Esophagus squamous epithelium (tissue), 5 donors: ENCODE data around the gene KHK. TPM values are rescaled to one million over a fixed set of nuclear protein-coding genes. Genes with fewer than 3 reads are reported as not detected.

Experiments used
- DNase-seq: peaks from one replicate; lab custom pipeline; 2025; lab: John Stamatoyannopoulos, UW
- H3K27ac ChIP-seq, 4 donors: fragments of 200-600 bp; sonication (generic); one replicate each; pipeline ENCODE4 v1.5.1; 2016 to 2019; ENCODE audit warnings: mild to moderate bottlenecking in 1 of 4
- H3K27me3 ChIP-seq, 4 donors: fragments of 200-600 bp; sonication (generic); 1 replicate in 3 of 4; 2 replicates in 1 of 4; pipeline versions ENCODE4 v1.5.1 to v1.6.0; 2017 to 2021; ENCODE audit warnings: antibody characterized with exemption in 1 of 4
- H3K36me3 ChIP-seq, 3 donors: fragments of 200-600 bp; sonication (generic); one replicate each; pipeline ENCODE4 v1.5.1; 2016 to 2019
- H3K4me1 ChIP-seq, 3 donors: fragments of 200-600 bp; sonication (generic); one replicate each; pipeline ENCODE4 v1.5.1; 2017 to 2019
- H3K4me3 ChIP-seq, 4 donors: fragments of 200-600 bp; sonication (generic); 1 replicate in 3 of 4; 2 replicates in 1 of 4; pipeline ENCODE4 v1.5.1; 2016 to 2019; ENCODE audit warnings: mild to moderate bottlenecking in 2 of 4, moderate library complexity in 1 of 4
- H3K9me3 ChIP-seq, 3 donors: fragments of 200-600 bp; sonication (generic); one replicate each; pipeline ENCODE4 v1.5.1; 2016 to 2019
- CTCF ChIP-seq, 6 experiments: fragments of 450-650 bp in 4 of 6; fragments of 200-600 bp in 2 of 6; sonication (generic) in 2 of 6; IDR thresholded peaks; one replicate each; pipeline ENCODE4 v1.5.1; 2016 to 2019; ENCODE audit warnings: antibody characterized with exemption in 6 of 6, mild to moderate bottlenecking in 4 of 6, moderate library complexity in 4 of 6
- POLR2A ChIP-seq, 4 donors: fragments of 450-650 bp; IDR thresholded peaks; one replicate each; pipeline ENCODE4 v1.6.1; 2017; ENCODE audit warnings: antibody characterized with exemption in 4 of 4, mild to moderate bottlenecking in 4 of 4, moderate library complexity in 3 of 4
- WGBS, 2 donors: methylation state at CpG; one replicate each; pipeline ENCODE4 v1.1.5; 2018; 5-methylcytosine and 5-hydroxymethylcytosine counted together
- intact Hi-C: fragments of 100-400 bp; cut with DNase I; formaldehyde crosslinking; loops from one replicate; pipeline ENCODE4 v1.15.0; 2022
- total RNA-seq, 4 donors: library from RNA; depleted of rRNA; stranded (reverse); fragments of >200 nt; gene quantifications; one replicate each; pipeline ENCODE4 v1.1.0, GENCODE V29; 2016
- donor health status: DM: yes; HTN: yes; CAD: no.

The KHK gene
- total RNA-seq, 4 donors from 2014 or later: 1.3 to 1.9 (median 1.4) TPM

GRCh38 chr2:27092696-27093429, 6.3 kb downstream of the KHK start:
- TF ChIP-seq CTCF (IDR thresholded peaks at IDR 0.05) (no peak), POLR2A (IDR thresholded peaks at IDR 0.05) (no peak)
- intact Hi-C loops: loop anchor here (10.0 kb wide), 1 partner anchor 212 kb away; the partner anchor contains the start of gene UCN
- no peaks in the 10 kb centered on the region for H3K9me3 ChIP-seq
- no peaks in the 10 kb centered on the region for H3K36me3 ChIP-seq
- H3K4me3 ChIP-seq: no peak overlapping the region
- 54 to 73% methylated on average over 3 to 6 of the region's 10 CpGs for WGBS, 2 donors
- no peaks in the 10 kb centered on the region for H3K27me3 ChIP-seq
- no peak for DNase-seq
- no peak overlapping the region for H3K27ac ChIP-seq
- H3K4me1 ChIP-seq: peaks cover 6 to 11% (median 8%) of the 10 kb centered on the region in 3 donors

GRCh38 chr2:27093430-27094352, 7.1 kb downstream of the KHK start:
- intact Hi-C loops: loop anchor here (10.0 kb wide), 1 partner anchor 211 kb away; the partner anchor contains the start of gene UCN
- H3K4me3 ChIP-seq: no peak overlapping the region

DNA sequence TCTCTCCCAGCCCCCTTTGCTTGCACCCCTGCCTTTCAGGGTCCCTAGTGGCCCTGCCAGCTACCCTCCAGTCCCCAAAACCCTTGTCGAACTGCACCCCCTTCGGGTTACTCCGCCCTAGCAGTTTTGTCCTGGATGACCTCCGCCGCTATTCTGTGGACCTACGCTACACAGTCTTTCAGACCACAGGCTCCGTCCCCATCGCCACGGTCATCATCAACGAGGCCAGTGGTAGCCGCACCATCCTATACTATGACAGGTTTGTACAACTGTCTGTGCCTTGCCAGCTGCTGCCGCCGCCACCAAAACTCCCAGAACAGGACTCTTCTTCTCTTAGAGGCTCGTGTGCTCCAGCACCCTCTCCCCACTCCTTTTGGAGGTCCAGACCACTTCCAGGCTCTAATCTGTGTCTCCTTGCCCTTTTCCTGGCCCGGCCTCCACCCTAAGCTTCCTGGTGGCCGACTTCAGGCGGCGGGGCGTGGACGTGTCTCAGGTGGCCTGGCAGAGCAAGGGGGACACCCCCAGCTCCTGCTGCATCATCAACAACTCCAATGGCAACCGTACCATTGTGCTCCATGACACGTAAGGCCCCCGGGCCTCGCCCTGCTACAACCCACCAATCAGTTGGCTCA, 7.9 kb downstream of the KHK start:
- H3K27me3 ChIP-seq: no peaks in the 10 kb centered on the region
- DNase-seq: no peak
- WGBS, 2 donors: 90 to 92% methylated on average over 12 to 17 of the region's 24 CpGs
- peaks cover 0 to 4% (median 0%) of the 10 kb centered on the region in 3 donors for H3K36me3 ChIP-seq
- intact Hi-C loops: loop anchor here (10.0 kb wide), 1 partner anchor 210 kb away; the partner anchor contains the start of gene UCN
- TF ChIP-seq POLR2A (IDR thresholded peaks at IDR 0.05): no peak
- TF ChIP-seq CTCF (IDR thresholded peaks at IDR 0.05): no peak
- no peaks in the 10 kb centered on the region for H3K9me3 ChIP-seq
- no peak overlapping the region for H3K27ac ChIP-seq
- peaks cover 6 to 11% (median 8%) of the 10 kb centered on the region in 3 donors for H3K4me1 ChIP-seq
- H3K4me3 ChIP-seq: no peak overlapping the region

More at GRCh38 chr2:27093430-27094352, 7.1 kb downstream of the KHK start:
- Histone ChIP-seq H3K27me3 (no peaks in the 10 kb centered on the region), H3K9me3 (no peaks in the 10 kb centered on the region), H3K36me3 (no peaks in the 10 kb centered on the region), H3K27ac (no peak overlapping the region), H3K4me1 (peaks cover 6 to 11% (median 8%) of the 10 kb centered on the region in 3 donors)
- WGBS, 2 donors: 75 to 93% methylated on average over 4 to 6 of the region's 6 CpGs
- no peak for TF ChIP-seq POLR2A (IDR thresholded peaks at IDR 0.05)
- no peak for TF ChIP-seq CTCF (IDR thresholded peaks at IDR 0.05)
- DNase-seq: no peak

- TF ChIP-seq POLR2A (IDR thresholded peaks at IDR 0.05): no peak
- TF ChIP-seq CTCF (IDR thresholded peaks at IDR 0.05): no peak
Measured at GRCh38 chr2:27095427-27095744, 8.8 kb downstream of the KHK start.

More at GRCh38 chr2:27095427-27095744, 8.8 kb downstream of the KHK start:
- Histone ChIP-seq H3K9me3 (no peaks in the 10 kb centered on the region), H3K4me1 (peaks cover 6 to 11% (median 8%) of the 10 kb centered on the region in 3 donors), H3K36me3 (peaks cover 0 to 5% (median 0%) of the 10 kb centered on the region in 3 donors), H3K4me3 (no peak overlapping the region), H3K27ac (no peak overlapping the region), H3K27me3 (no peaks in the 10 kb centered on the region)
- DNase-seq: no peak
- intact Hi-C loops: loop anchor here (10.0 kb wide), 1 partner anchor 209 kb away; the partner anchor contains the start of gene UCN
- WGBS, 2 donors: 90 to 100% methylated on average over 1 to 2 of the region's 2 CpGs
